ENCODE results near the gene GALNT2. TPM values are rescaled to one million over a fixed set of nuclear protein-coding genes. Genes with fewer than 3 reads are reported as not detected.
A peak's percentile ranks its signal among the peaks of the same experiment; 100 is the strongest.

Gene GALNT2
- total and polyA plus RNA-seq, 9 of the 15 experiments (the other 6 are each of a cell fraction or from before 2014, with no cell fraction given): 1.6 to 106 (median 51.9) TPM

DNA sequence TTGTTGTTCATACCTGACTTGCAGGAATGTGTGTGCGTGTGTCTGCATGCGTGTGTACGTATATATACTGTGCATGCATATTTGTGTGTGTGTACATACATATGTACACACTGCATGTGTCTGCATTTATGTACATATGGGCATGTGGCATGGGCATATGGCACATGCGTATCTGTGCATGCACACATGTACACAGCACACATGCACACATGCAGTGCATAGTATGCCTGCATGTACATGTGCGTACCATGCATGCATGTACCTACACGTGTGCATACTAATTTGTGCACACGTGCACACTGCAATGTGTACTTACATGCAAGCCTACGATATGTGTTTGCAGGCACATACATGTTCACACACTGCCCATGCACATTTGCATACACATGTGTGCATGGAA, 43.9 kb downstream of the GALNT2 start:
- WGBS (ENCODE audit: insufficient coverage, low coverage, missing lambda C conversion rate): 82% methylated on average over 8 of the region's 8 CpGs
- FAIRE-seq: no peak
- ChIA-PET CTCF (ENCODE audit: low intra/inter-chr PET ratio) (interaction anchor here (0.6 kb wide), 1 partner anchor 10 kb away, joined by 3 read pairs; no protein-coding TSS in a partner anchor), POLR2A (interaction anchor here (1.0 to 1.7 kb wide), 3 partner anchors 16 to 33 kb away, joined by 3 read pairs; no protein-coding TSS in a partner anchor)
- H3K27me3 ChIP-seq (ENCODE audit: control insufficient read depth in 2 of 2, insufficient read depth in 2 of 2, low read length in 2 of 2): no peaks in the 10 kb centered on the region
- H3K9ac ChIP-seq (ENCODE audit: insufficient read depth in 1 of 2, low read depth in 2 of 2, low read length in 2 of 2): no peak overlapping the region
- peaks cover 36% of the 10 kb centered on the region for H4K20me1 ChIP-seq (replicated peaks; ENCODE audit: control insufficient read depth, insufficient read depth, low read length)
- H3K4me1 ChIP-seq (replicated peaks in 1 of 2; ENCODE audit: control insufficient read depth in 2 of 2, insufficient read depth in 2 of 2, low read length in 2 of 2): peaks cover 40 to 41% of the 10 kb centered on the region in 2 experiments; a peak in 4 of 5 replicates
- BruUV-seq (replicated peaks): no TSS peak
- no peaks in the 10 kb centered on the region for H3K9me3 ChIP-seq (replicated peaks; ENCODE audit: control insufficient read depth, insufficient read depth, low read depth, low read length)
- no peak for DNase-seq (ENCODE audit: extremely low read depth in 1 of 4, low spot score in 3 of 4)
- TF ChIP-seq CBX2 (IDR thresholded peaks at IDR 0.05; ENCODE audit: insufficient read depth, low read length, poor library complexity, severe bottlenecking) (no peak), ZNF561 (CRISPR knock-in tag; conservative IDR thresholded peaks at IDR 0.05) (no peak), EWSR1 (IDR thresholded peaks at IDR 0.05; ENCODE audit: borderline replicate concordance, low read depth, partially characterized antibody) (no peak), HEY1 (CRISPR knock-in tag; IDR thresholded peaks at IDR 0.05; ENCODE audit: borderline replicate concordance) (no peak), ZNF311 (CRISPR knock-in tag; IDR thresholded peaks at IDR 0.05) (no peak), IRF2 (CRISPR knock-in tag; IDR thresholded peaks at IDR 0.05) (0 out of 2 replicates have a peak, but pooled peaks have one; percentile 64), KDM1A (IDR thresholded peaks at IDR 0.05) (peak in 1 of 2 experiments; percentile 90; a peak in 2 of 4 replicates), PHF20 (IDR thresholded peaks at IDR 0.05; ENCODE audit: partially characterized antibody) (peak; percentile 26)
- TF ChIP-seq, protein P1, sequence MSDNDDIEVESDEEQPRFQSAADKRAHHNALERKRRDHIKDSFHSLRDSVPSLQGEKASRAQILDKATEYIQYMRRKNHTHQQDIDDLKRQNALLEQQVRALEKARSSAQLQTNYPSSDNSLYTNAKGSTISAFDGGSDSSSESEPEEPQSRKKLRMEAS (CRISPR knock-in tag; IDR thresholded peaks at IDR 0.05): peak; percentile 54; the same call in 1 of the 2 replicates
- H3K9me1 ChIP-seq (ENCODE audit: control insufficient read depth, insufficient read depth, low read length): peaks cover 6% of the 10 kb centered on the region
- H3K79me2 ChIP-seq (ENCODE audit: control insufficient read depth, insufficient read depth, low read length): peaks cover 92% of the 10 kb centered on the region
- no peak overlapping the region for H3K27ac ChIP-seq (ENCODE audit: extremely low read depth, low read depth, low read length)
- no peak overlapping the region for H2AFZ ChIP-seq (ENCODE audit: low read depth, low read length)
- H3K36me3 ChIP-seq (ENCODE audit: control insufficient read depth, insufficient read depth, low read length): peaks cover 34% of the 10 kb centered on the region
- in situ Hi-C loops (cut with MboI) (no loop called here), intact Hi-C loops (cut with micrococcal nuclease) (no loop called here)
- no peak overlapping the region for H3K4me3 ChIP-seq
- ATAC-seq: no peak
- no peak overlapping the region for H3K4me2 ChIP-seq (ENCODE audit: insufficient read depth, low read length)

Measured in K562 (cell line).